Left lobe of liver (tissue), 2 donors: Measurements from ENCODE around the gene LSM4. TPM values are rescaled to one million over a fixed set of nuclear protein-coding genes. Genes with fewer than 3 reads are reported as not detected.

Source experiments
- ATAC-seq: fragments of 200-7000 bp; cut with Tn5 transposase; one replicate; pipeline ENCODE4 v1.9.1; 2020; ENCODE audit warnings: mild to moderate bottlenecking, moderate library complexity
- DNase-seq: peaks from one replicate; pipeline ENCODE4 v3.0.0-alpha.2; 2020; ENCODE audit warnings: low spot score
- total RNA-seq: library from RNA; stranded (reverse); gene quantifications from one replicate; pipeline ENCODE4 v1.2.1, GENCODE V29; 2021
- donor health status: DM: no; HTN: no; CAD: no; lungs with moderate emphysema.
- donor health status: DM: no; HTN: yes; CAD: no.

Gene LSM4
- total RNA-seq, 1 donor from 2014 or later = 53.3 TPM

- DNase-seq (no peak), ATAC-seq (no peak)
These were observed 9.5 kb downstream of the LSM4 start for GRCh38 chr19:18313398-18313797.

GRCh38 chr19:18312092-18312534 is 10.8 kb downstream of the LSM4 start:
- DNase-seq (no peak), ATAC-seq (peak; percentile 12)

GRCh38 chr19:18311502-18312091 is 11.3 kb downstream of the LSM4 start:
- DNase-seq (no peak), ATAC-seq (no peak)

GRCh38 chr19:18310966-18311365 is 11.9 kb downstream of the LSM4 start:
- DNase-seq (no peak), ATAC-seq (no peak)

- DNase-seq = no peak
These were observed 12.6 kb downstream of the LSM4 start for GRCh38 chr19:18310118-18310909.

GRCh38 chr19:18309525-18310064 is 13.3 kb downstream of the LSM4 start:
- ATAC-seq (no peak), DNase-seq (no peak)

More at GRCh38 chr19:18310118-18310909, 12.6 kb downstream of the LSM4 start:
- ATAC-seq = no peak

GRCh38 chr19:18308948-18309325 is 13.9 kb downstream of the LSM4 start:
- no peak for ATAC-seq
- no peak for DNase-seq

GRCh38 chr19:18308051-18308947 is 14.6 kb downstream of the LSM4 start:
- DNase-seq (no peak), ATAC-seq (peak; percentile 73)

- DNase-seq = no peak
- ATAC-seq = no peak
These were observed 15.6 kb downstream of the LSM4 start for GRCh38 chr19:18307271-18307681.

- DNase-seq = no peak
- ATAC-seq = no peak
These were observed 16.0 kb downstream of the LSM4 start for GRCh38 chr19:18306888-18307260.

GRCh38 chr19:18306209-18306887 is 16.5 kb downstream of the LSM4 start:
- ATAC-seq (no peak), DNase-seq (no peak)

- ATAC-seq = peak; percentile 62
- DNase-seq = peak; percentile 88
These were observed 18.2 kb downstream of the LSM4 start for GRCh38 chr19:18304458-18305310.

GRCh38 chr19:18304208-18304457 is 18.7 kb downstream of the LSM4 start:
- DNase-seq (no peak), ATAC-seq (peak; percentile 9)

- DNase-seq (no peak), ATAC-seq (no peak)
These were observed 21.2 kb downstream of the LSM4 start for GRCh38 chr19:18301718-18302111.

- DNase-seq = peak; percentile 96
- ATAC-seq = peak; percentile 81
These were observed 21.8 kb downstream of the LSM4 start for GRCh38 chr19:18300930-18301717.

GRCh38 chr19:18299654-18300053 is 23.2 kb downstream of the LSM4 start:
- ATAC-seq (no peak), DNase-seq (no peak)

GRCh38 chr19:18298601-18299000 is 24.3 kb downstream of the LSM4 start:
- DNase-seq = no peak
- ATAC-seq = no peak

- no peak for ATAC-seq
These were observed 25.6 kb downstream of the LSM4 start for GRCh38 chr19:18297308-18297707.

GRCh38 chr19:18295034-18295451 is 27.8 kb downstream of the LSM4 start:
- DNase-seq (no peak), ATAC-seq (no peak)

More at GRCh38 chr19:18297308-18297707, 25.6 kb downstream of the LSM4 start:
- DNase-seq = no peak
